Body of pancreas (tissue), 4 donors: ENCODE measurements around the gene TSPOAP1. TPM values are rescaled to one million over a fixed set of nuclear protein-coding genes. Genes with fewer than 3 reads are reported as not detected.
A peak's percentile ranks its signal among the peaks of the same experiment; 100 is the strongest.

ENCODE experiments used
- ATAC-seq: fragments of 150-250 bp; one replicate; pipeline ENCODE4 v1.9.1; 2016
- DNase-seq, 4 donors: peaks; one replicate each; pipeline ENCODE4 v3.0.0-alpha.2; 2019
- H3K27ac ChIP-seq, 4 donors: fragments of 200-600 bp; sonication (generic); 1 replicate in 3 of 4; 2 replicates in 1 of 4; pipeline versions ENCODE4 v1.5.1 to v1.6.1; 2016 to 2019; ENCODE audit warnings: mild to moderate bottlenecking in 1 of 4, mixed read lengths in 1 of 4, moderate library complexity in 1 of 4
- H3K27me3 ChIP-seq, 2 donors: fragments of 200-600 bp; sonication (generic); one replicate each; pipeline ENCODE4 v1.6.0; 2016; ENCODE audit warnings: mild to moderate bottlenecking in 1 of 2
- H3K36me3 ChIP-seq, 2 donors: fragments of 200-600 bp; sonication (generic); replicated peaks in 1 of 2; 2 replicates each; pipeline ENCODE4 v1.5.1; 2016; ENCODE audit warnings: low read depth in 2 of 2; ENCODE audit not compliant: insufficient read depth in 1 of 2
- H3K4me1 ChIP-seq: fragments of 200-600 bp; sonication (generic); one replicate; pipeline ENCODE4 v1.6.0; 2016
- H3K4me3 ChIP-seq, 2 donors: fragments of 200-600 bp; sonication (generic); 1 replicate in 1 of 2; 2 replicates in 1 of 2; pipeline ENCODE4 v1.5.1; 2016 to 2019
- H3K9me3 ChIP-seq, 3 donors: fragments of 200-600 bp; sonication (generic); 1 replicate in 2 of 3; 2 replicates in 1 of 3; pipeline ENCODE4 v1.5.1; 2016
- CTCF ChIP-seq, 7 experiments: fragments of 450-650 bp in 4 of 7; fragments of 200-600 bp in 3 of 7; sonication (generic) in 3 of 7; IDR thresholded peaks; one replicate each; pipeline ENCODE4 v1.5.1; 2016 to 2019; ENCODE audit warnings: antibody characterized with exemption in 7 of 7
- POLR2A ChIP-seq, 3 donors: fragments of 450-650 bp; IDR thresholded peaks; one replicate each; pipeline ENCODE4 v1.6.1; 2016; ENCODE audit warnings: antibody characterized with exemption in 3 of 3, mild to moderate bottlenecking in 2 of 3
- WGBS, 2 donors: methylation state at CpG; one replicate each; pipeline ENCODE4 v1.1.5; 2017; 5-methylcytosine and 5-hydroxymethylcytosine counted together
- intact Hi-C: fragments of 100-400 bp; cut with DNase I; formaldehyde crosslinking; loops from one replicate; pipeline ENCODE4 v1.15.1; 2023
- total RNA-seq, 2 donors: library from RNA; depleted of rRNA; stranded (reverse); fragments of >200 nt; gene quantifications; one replicate each; pipeline ENCODE4 v1.1.0, GENCODE V29; 2016

TSPOAP1 gene
- total RNA-seq, 2 donors from 2014 or later: 21.0 to 22.7 TPM

- DNase-seq (no peak), ATAC-seq (no peak)
- intact Hi-C loops: no loop called here
- TF ChIP-seq POLR2A (IDR thresholded peaks at IDR 0.05) (no peak), CTCF (IDR thresholded peaks at IDR 0.05) (no peak)
- no peaks in the 10 kb centered on the region for H3K27me3 ChIP-seq
- H3K9me3 ChIP-seq: no peaks in the 10 kb centered on the region
- H3K4me1 ChIP-seq: peaks cover 10% of the 10 kb centered on the region
- WGBS, 2 donors: 26 to 60% methylated on average over 1 to 2 of the region's 2 CpGs
- H3K4me3 ChIP-seq: no peak overlapping the region
- H3K27ac ChIP-seq: no peak overlapping the region
- H3K36me3 ChIP-seq: no peaks in the 10 kb centered on the region
These were observed 47.0 kb downstream of the TSPOAP1 start for GRCh38 chr17:58281511-58282011.

GRCh38 chr17:58280480-58281217, 47.9 kb downstream of the TSPOAP1 start, which contains the start of gene MPO:
Gene MPO (minus strand): TSS chr17:58280935. CDS start chr17:58280758, 177 bp downstream.
- Histone ChIP-seq H3K36me3 (no peaks in the 10 kb centered on the region), H3K4me1 (peaks cover 10% of the 10 kb centered on the region), H3K4me3 (no peak within 1 kb of the TSS), H3K27me3 (no peaks in the 10 kb centered on the region), H3K27ac (no peak within 1 kb of the TSS), H3K9me3 (no peaks in the 10 kb centered on the region)
- TF ChIP-seq POLR2A (IDR thresholded peaks at IDR 0.05): no peak
- TF ChIP-seq CTCF (IDR thresholded peaks at IDR 0.05): no peak
- 74 to 84% methylated on average over 5 of the region's 5 CpGs for WGBS, 2 donors
- DNase-seq (no peak), ATAC-seq (no peak)
- intact Hi-C loops: no loop called here

- H3K4me1 ChIP-seq: peaks cover 10% of the 10 kb centered on the region
- intact Hi-C loops: no loop called here
- H3K9me3 ChIP-seq: no peaks in the 10 kb centered on the region
- H3K27ac ChIP-seq: no peak overlapping the region
- no peaks in the 10 kb centered on the region for H3K36me3 ChIP-seq
- no peak overlapping the region for H3K4me3 ChIP-seq
- WGBS, 2 donors: 63 to 69% methylated on average over 12 to 16 of the region's 16 CpGs
- H3K27me3 ChIP-seq: no peaks in the 10 kb centered on the region
- TF ChIP-seq CTCF (IDR thresholded peaks at IDR 0.05) (no peak), POLR2A (IDR thresholded peaks at IDR 0.05) (no peak)
- DNase-seq: no peak
- peak; percentile 30 for ATAC-seq
These were observed 48.7 kb downstream of the TSPOAP1 start for GRCh38 chr17:58279736-58280479.

DNA sequence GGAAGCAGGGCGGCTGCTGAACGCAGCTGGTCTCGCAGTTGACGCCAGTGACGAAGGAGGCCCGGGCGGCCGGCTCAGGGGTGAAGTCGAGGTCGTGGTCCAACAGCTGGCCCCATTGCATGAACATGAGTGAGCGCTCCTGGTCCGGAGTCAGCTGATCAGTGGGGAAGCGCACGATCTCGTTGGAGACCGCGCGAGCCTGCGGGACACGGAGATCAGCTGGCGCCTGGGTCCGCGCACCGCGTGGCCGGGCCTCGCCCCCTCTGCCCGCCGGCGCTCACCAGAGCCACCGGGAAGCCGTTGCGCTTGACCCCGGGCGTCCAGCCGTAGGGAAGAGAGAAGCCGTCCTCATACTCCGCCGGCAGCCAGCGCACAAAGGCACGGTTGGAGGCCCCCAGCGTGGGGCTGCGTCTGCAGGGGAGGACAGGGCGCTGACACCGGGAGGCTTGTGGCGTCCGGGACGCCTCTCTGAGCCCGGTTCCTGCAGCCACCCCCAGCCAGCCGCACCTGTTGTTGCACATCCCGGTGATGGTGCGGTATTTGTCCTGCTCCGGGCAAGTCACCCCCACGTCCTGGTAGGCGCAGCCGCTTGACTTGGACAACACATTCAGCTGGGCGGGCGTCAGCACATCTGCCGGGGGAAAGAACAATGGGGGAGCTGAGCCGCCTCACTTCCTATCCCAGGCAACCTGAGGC, 49.4 kb downstream of the TSPOAP1 start:
- H3K9me3 ChIP-seq: no peaks in the 10 kb centered on the region
- no peak overlapping the region for H3K27ac ChIP-seq
- peak in 3 of 4 donors; percentile 34 to 44 (median 39) for DNase-seq
- no peaks in the 10 kb centered on the region for H3K36me3 ChIP-seq
- peaks cover 10% of the 10 kb centered on the region for H3K4me1 ChIP-seq
- no peaks in the 10 kb centered on the region for H3K27me3 ChIP-seq
- TF ChIP-seq CTCF (IDR thresholded peaks at IDR 0.05): no peak
- no peak for TF ChIP-seq POLR2A (IDR thresholded peaks at IDR 0.05)
- intact Hi-C loops: no loop called here
- no peak overlapping the region for H3K4me3 ChIP-seq
- 2 to 17% methylated on average over 20 to 55 of the region's 60 CpGs for WGBS, 2 donors
- peak; percentile 36 for ATAC-seq
